GM18870 (cell line): ENCODE results near the gene REXO5.

Source experiments
- ATAC-seq: cut with Tn5 transposase; IDR thresholded peaks from one replicate; pipeline ENCODE4 v1.9.1; 2021; ENCODE audit warnings: moderate library complexity; ENCODE audit not compliant: unreplicated experiment

Gene REXO5

DNA sequence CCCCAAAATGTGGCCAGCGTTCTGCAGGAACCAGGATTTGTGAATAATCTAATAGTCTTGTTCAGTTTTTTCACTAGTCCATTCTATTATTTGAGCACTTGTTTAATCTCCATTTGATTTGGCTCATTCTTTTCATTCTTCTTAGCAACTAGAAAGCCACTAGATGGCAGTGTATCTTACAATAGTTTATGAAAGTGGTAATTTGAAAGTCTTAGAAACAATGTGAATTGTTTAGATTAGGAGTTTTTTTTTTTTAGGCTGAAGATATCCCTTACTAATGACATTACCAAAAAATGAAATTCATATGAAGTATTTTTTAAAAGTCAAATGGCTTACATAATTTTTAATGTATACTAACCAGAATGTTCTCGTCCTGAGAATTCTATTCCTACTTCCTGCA is 6.7 kb upstream of the REXO5 start:
- ATAC-seq: no peak

DNA sequence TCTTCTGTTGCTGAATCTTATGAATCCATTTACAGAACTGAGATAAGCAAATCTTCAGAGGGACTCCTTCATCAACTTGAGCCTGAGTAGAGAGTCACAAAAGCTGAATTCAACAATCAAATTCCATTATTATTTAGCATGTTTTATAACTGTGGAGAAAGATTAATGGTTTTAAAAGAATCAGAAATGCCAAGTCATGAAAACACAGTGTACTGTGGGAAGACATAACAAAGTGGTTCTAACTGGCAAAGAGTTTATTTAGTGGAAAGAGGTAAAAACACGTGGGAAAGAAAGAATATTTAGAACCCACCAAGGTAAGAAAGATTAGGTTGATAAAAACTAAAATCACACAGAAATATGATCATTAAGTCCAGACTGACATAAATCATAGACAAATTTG is 5.0 kb upstream of the REXO5 start:
- no peak for ATAC-seq

DNA sequence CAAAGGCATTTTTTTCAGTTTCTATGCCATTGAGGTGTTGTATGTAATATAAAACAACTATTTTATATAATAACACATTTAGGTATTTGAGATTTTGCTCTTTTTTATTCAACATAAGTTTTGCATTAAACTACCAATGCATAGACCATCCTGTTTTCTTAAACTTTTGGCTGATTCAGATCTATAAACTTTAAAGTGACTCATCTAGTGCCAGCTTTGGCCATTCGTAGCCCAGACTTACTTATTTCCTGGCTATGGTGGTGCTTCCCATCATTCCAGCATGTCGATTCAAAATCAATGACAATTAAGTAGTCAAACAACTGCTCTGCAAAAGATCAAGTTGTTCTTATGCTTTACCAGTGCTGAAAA is 3.2 kb upstream of the REXO5 start:
- ATAC-seq: no peak

DNA sequence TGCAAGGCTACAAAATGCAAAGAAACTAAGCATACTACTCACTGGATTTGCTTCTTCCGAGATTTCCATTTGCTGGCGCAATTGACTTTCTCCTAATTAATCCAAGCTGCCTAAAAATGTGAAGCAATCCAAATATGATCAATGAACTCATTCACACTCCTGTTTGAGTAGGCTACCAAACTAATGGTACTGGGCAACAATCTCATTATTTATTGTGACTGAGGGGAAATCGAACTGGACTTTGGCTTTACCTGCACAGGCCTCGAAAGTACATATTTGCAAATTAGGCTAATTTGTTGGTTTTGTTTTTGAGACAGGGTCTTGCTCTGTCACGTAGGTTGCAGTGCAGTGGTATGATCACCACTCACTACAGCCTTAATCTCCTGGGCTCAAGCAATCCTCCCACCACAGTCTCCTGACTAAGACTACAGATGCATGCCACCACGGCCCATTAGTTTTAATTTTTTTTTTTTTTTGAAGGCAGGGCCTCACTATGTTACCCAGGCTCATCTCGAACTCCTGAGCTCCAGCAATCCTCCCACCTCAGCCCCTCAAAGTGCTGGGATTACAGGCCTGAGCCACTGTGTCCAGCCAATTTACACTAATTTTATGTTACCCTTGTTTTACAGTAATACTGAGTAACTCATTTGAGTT is 2.6 kb upstream of the REXO5 start:
- no peak for ATAC-seq

DNA sequence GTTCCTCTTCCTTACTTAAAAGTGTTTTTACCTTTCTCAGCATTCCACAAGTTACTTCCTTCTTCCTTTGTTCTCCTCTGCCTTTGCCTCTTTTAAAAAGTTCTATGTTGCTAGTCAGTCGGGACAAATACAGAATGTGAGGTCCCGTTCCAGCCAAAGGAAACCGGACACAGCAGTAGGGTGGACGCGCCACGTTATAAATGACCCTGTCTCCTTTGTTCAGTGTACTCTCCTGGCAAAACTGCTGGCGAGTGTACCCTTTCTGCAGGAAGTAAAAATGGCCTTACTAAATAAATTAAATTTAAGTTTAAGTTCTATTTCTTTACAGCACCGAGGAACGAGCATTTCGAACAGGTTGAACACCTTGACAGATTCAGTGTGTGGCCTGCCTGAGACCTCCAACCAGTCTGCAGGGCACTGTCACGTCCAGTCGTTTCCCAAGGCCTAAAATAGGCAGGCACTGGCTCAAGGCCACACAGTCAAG is 601 bp upstream of the REXO5 start:
- ATAC-seq: peak; percentile 6

DNA sequence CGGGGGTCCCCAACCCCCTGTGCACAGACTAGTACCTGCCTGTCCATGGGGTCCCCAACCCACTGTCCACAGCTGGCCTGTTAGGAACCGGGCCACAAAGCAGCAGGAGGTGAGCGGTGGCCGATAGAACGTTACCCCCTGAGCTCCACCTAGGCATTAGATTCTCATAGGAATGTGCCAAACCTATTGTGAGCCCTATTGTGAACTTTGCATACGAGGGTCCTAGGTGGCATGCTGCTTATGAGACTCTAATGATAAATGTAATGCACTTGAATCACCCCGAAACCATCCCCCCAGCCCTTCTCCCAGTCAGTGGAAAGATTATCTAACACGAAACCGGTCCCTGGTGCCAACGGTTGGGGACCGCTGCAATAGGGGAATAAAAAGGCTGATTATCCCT is 1.5 kb downstream of the REXO5 start:
- ATAC-seq: no peak

DNA sequence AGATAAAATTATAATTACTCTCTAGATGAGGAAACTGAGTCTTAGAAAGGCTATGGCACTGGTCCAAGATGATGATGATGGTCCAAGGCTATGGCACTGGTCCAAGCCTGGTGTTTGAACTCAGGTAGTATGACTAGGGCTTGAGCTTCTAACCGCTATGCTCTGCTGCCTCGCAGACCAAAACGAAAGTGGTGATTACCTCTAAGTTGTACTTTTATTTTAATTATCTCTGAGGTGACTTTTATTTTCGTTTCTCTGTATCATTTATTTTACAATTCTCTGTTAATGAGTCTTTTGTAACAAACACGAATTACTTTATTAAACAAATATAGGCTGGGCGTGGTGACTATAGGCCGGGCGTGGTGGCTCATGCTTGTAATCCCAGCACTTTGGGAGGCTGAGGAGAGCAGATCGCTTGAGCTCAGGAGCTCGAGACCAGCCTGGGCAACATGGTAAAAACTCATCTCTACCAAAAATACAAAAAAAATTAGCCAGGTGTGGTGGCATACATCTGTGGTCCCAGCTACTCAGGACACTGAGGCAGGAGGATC is 5.6 kb downstream of the REXO5 start:
- no peak for ATAC-seq

DNA sequence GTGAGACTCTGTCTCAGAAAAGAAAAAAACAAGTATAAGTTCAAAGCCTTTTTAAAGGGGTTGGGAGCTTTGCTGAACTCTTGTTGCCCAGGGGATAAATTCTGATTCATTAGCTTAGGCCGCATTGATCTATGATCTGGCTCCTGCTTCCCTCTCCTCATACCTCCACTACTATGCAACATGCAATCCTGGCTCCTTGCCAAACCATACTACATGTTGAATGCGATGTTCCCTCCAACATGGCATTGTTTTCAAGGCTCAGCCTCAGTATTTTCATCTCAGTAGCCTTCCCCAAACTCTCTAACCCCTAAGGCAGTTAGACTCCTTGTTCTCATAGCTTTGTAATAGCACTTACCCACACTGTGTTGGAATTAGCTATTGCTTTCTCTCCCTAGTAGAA is 6.2 kb downstream of the REXO5 start:
- no peak for ATAC-seq

DNA sequence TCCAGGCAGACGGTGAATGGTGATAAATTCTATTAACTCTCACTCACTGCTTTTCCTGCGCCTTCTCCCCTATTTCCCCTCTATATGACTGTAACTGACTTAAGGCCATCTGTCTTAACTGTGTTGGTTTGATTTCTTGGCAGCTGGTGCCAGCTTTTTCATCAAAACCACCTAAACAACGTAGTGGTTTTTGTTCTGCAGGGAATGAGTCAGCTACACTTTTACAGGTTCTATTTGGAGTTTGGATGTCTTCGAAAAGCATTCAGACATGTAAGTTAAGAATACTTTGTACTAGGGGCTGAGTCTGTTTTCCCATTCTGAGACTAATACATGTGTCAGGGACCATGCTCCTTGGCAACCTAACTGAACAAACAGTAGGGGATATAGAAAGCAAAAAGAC is 8.5 kb downstream of the REXO5 start:
- ATAC-seq: no peak

DNA sequence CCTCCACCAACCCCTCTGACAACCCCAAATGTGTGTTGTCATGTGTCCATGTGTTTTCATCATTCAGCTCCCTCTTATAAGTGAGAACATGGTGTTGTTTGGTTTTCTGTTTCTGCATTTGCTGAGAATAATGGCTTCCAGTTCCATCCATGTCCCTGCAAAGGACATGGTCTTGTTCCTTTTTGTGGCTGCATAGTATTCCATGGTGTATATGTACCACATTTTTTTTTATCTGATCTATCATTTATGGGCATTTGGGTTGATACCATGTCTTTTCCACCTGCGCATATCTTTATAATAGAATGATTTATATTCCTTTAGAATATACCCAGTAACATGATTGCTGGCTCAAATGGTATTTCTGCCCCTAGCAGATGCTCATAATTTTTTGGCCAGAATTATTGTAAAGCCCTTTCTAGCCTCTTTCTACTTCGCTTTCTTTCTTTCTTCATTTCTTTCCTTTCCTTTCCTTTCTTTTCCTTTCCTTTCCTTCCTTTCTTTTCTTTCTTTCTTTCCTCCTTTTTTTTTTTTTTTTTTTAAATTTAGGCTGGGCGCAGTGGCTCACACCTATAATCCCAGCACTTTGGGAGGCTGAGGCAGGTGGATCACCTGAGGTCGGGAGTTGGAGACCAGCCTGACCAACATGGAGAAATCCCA is 12.7 kb downstream of the REXO5 start:
- ATAC-seq: no peak

DNA sequence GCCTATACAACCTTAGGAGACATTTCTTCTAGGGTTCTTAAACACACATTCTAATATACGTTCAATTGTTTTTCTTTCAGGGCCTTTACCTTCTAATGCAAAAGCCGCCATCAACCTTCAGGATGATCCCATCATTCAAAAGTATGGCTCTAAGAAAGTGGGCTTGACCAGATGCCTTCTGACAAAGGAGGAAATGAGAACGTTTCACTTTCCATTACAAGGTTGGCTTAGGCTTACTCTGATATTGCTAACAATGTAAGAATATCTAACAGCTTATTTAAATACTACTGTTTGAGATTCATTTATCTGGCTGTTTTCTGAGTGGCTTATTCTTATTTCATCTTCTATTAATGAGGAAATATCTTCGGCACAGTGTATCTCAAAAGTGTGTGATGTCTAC is 15.4 kb downstream of the REXO5 start:
- ATAC-seq: no peak

DNA sequence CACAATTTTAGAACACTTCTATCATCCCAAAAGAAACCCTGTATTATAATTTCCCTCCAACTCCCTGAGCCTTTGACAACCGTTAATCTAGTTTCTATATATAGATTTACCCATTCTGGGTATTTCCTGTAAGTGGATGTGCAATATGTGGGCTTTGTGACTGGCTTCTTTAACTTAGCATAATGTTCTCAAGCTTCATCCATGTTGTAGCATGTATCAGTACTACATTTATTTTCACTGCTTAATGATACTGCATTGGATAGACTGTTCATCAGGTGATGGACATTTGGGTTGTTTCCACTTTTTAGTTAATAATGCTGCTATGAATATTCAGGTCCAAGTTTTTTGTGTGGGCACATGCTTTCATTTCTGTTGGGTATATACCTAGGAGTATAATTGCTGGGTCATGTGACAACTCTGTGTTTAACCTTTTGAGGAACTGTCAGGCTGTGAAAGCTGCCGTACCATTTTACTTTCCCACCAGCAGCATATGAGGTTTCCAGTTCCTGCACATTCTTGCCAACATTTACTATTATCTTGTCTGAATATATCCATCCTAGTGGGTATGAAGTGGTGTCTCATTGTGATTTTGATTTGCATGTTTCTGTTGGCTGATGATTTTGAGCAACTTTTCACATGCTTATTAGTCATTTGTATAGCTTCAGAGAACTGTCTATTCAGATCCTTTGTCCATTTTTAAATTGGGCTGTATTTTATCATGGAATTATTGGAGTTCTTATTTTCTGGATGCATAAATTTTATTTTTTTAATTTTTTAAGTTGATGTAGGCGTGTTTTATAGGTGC is 16.4 kb downstream of the REXO5 start:
- no peak for ATAC-seq

DNA sequence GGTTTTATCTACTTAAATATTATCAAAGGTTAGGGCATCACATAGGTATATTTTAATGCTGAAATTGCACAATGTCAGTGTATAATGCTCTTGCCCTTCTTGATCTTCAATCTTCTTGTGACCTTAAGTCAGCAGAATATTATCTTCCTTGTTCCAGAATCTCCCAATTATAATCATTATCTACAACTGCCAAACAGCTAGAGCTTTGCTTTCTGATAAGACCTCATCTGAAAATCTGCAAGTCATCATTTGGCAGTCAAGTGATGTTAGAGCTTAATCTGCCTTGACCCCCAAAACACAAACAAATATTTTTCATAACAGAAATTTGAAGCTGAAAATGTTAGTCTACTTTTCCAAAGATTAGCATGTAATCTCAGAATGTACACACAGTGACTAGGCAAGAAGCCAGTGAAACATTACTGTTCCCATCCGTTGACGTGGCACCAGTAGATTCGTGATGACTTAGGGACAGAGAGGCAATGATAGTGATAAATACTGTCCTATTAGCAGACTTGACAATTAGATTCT is 19.8 kb downstream of the REXO5 start:
- no peak for ATAC-seq

DNA sequence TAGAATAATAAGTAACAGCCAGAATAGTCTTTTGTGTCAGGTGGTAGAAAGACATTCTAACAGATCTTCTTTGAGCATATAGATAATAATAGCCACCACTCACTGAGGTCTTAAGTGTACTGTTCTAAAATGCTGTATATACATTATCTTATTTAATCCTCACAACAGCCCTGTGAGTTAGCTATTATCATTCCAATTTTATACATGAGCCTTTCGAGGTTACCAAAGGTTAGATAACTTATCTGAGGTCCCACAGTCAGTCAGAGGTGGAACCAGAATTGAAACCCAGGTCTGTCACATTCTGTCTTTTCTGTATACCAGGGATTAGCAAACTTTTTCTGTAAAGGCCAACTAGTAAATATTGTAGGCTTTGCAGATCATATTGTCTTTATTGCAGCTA is 23.2 kb downstream of the REXO5 start:
- ATAC-seq: no peak

DNA sequence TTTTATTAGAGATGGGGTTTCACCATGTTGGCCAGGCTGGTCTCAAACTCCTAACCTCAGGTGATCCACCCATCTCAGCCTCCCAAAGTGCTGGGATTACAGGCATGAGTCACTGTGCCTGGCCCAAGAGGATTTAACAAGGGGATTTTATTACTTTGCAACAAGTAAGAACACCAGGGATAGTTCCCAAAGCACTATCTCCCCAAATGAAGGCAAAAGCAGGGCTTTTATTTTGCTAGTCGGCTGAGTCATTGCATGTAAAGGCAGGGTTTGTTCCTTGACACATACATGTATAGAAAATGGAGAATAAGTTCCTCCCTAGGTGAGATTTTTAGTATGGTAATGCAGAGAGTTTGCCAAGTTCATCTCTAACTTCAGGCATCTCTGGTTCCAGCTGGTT is 24.0 kb downstream of the REXO5 start:
- ATAC-seq: no peak

DNA sequence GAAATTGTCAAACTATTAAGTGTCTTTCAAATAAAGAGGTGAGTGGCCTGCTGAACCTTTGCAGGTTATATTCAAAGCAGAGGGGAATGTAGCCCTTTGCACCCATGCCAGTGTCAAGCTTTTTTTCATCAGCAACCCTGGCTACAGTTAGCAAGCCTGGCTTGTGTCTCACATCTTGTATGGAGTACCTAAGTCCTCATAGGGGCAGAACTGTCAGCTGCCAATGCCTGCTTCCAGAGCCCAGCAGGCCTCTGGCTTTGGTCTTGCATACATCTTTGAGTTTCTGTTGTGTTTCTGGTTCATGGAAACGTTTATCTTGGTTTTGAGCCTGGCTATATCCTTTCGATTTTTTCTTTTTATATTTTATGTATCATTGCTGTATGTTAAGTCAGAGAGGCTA is 26.8 kb downstream of the REXO5 start:
- ATAC-seq: no peak

DNA sequence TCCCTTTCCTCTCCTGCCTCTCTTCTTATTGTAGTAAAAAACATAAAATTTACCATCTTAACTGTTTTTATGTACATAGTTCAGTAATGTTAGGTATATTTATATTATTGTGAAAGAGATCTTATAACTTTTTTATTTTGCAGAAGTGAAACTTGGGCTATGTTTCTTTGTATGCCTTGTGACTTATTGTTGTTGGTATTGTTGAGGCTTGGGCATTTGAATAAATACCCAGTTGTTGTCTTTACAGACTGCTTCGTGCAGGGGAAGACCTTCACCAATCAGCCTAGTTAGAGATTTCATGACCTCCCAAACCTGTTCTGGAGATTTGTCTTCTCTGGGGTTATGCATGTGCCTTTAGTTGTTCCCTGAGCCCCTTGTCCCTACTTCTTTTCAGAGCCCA is 31.9 kb downstream of the REXO5 start:
- no peak for ATAC-seq

DNA sequence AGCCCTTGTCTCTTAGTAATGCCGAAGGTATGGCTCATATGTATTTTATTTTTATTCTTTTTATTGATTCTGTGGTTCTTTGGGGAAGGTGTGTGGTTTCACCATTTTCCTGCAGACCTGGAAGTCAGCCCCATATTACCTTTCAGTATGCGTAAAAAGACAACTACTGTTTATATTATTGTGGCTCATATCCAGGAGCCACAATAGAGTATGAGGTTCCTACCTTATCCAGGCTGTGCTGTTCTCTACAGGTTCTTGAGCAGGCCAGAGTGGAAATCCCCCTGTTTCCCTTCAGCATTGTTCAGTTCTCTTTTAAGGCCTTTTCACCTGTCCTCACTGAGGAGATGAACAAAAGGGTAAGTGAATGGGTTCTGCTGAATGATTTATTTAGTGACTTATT is 33.2 kb downstream of the REXO5 start:
- no peak for ATAC-seq

DNA sequence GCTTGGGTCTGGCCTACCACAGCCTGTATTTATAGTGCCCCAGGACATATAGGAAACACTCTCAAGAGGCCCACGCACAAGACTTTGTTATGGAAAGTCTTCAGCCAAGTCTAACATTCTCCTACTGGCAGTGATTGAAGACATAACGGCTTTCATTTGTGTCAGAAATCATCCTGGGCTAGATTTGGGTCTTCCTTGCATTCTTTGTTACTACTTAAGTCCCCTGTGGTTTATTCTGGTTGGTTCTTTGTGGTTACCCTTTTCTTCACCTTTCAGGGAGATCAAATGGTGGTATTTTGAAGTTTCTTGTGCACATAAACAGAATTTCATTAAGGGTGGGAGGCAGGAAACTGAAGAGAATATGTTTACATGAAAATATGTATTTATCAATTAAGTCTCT is 37.7 kb downstream of the REXO5 start:
- ATAC-seq: no peak

DNA sequence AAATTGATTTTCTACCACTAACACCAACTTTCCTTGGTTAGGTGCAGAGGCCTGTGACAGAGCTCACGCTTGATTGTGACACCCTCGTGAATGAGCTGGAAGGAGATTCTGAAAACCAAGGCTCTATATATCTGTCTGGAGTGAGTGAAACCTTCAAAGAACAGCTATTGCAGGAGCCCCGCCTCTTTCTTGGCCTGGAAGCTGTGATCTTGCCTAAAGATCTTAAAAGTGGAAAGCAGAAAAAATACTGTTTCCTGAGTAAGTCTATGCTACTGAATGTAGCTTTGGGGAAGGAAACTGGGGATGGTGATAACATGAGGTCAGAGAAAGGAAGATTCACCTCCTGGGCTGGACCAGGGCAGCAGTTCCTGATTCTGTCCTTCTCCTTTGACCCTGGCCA is 38.3 kb downstream of the REXO5 start:
- ATAC-seq: no peak

DNA sequence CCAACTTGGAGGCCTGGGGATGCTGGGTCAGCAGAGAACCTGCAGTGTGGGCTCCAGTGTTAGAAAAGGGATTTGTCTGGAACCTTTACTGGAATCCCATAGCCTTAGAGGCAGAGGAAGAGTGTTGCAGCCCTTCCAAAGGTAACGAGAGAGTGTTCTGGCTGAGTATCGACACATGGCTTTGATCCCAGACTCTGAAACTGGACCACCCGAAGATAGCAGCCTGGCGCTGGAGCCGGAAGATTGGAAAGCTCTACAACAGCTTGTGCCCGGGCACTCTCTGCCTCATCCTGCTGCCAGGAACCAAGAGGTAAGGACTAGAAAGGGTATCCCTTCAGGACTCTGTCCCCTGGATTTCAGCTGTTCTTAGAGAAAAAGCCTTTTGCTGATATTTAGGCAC is 39.7 kb downstream of the REXO5 start:
- no peak for ATAC-seq

DNA sequence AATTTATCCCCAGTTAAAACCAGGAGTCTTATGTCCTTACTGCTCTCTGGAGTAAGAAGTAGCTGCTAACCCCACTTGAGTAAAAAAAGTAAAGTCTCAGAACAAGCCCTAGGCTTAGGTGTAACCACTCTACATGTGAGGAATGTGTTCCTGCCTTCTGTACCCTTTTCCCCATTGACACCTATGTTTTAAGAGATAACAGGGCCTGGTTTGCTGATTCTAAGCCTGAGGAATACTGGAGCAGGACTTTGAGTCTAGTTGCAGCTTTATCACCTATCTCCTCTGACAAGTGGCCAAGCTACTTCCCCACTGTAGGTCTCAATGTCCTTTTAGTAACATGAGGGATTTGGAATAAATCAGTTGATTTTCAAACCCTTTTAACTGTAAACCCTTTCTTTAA is 40.2 kb downstream of the REXO5 start:
- ATAC-seq: no peak
